HG02870 (cell line): ENCODE results near the gene NFIX.

Source experiments
- ATAC-seq: cut with Tn5 transposase; IDR thresholded peaks from one replicate; pipeline ENCODE4 v1.9.1; 2021; ENCODE audit warnings: mild to moderate bottlenecking, moderate library complexity; ENCODE audit not compliant: unreplicated experiment

Gene NFIX

DNA sequence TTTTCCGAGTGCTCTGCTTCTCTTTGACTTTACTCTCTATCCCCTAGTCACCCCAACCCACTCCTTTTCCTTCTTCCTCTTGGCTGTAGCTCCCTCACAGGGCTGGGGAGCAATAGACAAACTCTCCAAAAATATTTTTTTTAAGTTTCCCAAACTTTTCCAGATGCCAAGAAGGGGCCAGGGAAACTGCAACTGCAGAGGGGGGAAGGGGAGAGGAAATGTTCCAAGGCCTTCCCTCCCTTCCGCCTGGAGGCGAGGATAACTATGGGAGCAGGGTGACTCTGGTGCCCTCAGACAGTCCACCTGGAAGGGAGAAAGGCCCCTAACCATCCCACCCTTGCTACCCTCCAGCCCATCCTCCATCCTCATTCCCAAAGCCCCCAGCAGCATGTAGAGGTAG is 58.0 kb downstream of the NFIX start:
- ATAC-seq: no peak

- no peak for ATAC-seq
Observed at GRCh38 chr19:13053761-13054625, 58.7 kb downstream of the NFIX start.

GRCh38 chr19:13054626-13055212 is 59.4 kb downstream of the NFIX start:
- ATAC-seq: no peak

- ATAC-seq: no peak
Observed at GRCh38 chr19:13055213-13056051, 60.2 kb downstream of the NFIX start.

DNA sequence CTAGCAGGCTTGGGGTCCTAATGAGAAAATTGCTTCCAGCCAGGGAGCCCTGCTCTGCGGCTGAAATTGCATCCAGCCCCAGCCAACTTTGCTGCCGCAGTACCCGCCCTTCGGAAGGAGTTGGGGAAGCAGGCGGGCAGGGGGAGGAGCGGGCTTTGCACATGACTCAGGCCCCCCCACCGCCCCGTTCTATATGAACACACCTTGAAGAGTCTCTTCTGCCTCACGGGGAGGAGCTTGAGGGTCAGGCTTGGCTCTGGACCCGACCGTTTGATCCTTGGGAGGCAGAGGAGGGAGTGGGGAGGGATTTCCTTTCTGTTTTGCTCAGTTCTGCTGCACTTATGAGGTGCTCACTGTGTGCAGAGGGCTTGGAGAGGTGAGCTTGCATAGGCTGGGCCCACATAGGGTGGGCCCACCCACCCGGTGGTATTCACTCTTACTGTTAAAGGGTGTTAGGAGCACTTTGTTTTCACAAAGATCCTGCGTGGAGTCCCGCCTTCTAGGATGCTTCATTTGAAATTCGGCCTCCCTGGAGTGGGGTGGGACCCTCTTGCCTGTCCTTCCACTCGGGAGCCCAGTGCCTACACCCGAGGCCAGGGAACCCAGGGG is 60.9 kb downstream of the NFIX start:
- ATAC-seq: no peak

DNA sequence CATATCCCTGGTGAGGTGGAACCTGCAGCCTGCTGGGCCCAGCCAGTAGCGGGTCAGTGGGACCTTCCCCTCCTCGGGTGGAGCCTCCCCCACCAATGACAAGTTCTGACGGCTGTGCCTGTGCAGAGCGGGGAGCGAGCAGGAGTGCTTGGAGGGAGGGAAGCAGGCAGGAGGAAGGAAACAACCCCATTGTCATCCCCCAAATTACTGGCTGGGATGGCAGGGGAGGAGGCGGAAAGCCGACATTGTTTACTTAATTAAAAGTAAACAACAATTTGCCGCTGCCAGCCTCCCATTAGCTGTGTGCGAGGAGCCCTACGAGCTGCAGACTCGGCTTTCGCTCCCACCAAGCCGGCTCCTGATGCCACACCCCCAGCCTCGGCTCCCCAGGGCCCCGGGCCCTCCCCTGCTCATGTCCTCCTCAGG is 61.9 kb downstream of the NFIX start:
- no peak for ATAC-seq

GRCh38 chr19:13057744-13058143 is 62.5 kb downstream of the NFIX start:
- ATAC-seq: no peak

- no peak for ATAC-seq
Observed at GRCh38 chr19:13058951-13059660, 63.8 kb downstream of the NFIX start.

DNA sequence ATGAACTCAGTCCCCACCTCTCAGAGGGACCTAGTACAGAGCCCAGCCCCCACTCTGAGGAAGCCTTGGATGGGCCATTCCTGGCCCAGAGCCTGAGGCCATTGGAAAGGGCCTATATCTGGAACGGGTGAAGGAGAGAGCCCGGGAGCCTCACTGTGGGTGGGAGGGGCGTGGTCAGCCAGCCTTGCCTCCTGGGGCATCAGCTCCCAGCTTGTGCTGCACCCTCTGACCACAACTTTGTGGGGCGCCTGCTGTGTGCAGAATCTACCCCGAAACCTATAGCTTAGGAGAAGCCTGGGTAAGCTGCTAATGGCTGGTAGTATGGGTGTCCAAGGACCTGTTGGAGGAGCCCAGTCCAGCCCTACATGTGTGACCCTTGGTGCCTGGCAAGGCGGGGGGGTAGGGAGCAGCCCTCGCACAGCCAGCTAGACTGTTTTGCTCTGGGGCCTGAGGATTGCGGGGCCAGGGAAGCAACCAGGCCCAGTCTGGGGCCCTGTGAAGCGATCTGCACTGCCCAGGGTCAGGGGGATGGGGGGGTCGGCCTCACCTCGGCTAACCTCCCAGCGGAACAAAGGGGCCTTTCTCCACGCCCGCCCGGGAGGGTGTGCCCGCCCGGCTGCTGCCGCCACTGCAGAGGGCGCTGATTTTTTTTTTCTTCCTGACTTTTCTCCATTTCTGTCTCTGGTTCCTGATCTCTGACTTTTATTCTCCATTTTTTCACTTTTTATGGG is 65.1 kb downstream of the NFIX start:
- ATAC-seq: no peak

GRCh38 chr19:13060964-13061927 is 66.0 kb downstream of the NFIX start:
- no peak for ATAC-seq

DNA sequence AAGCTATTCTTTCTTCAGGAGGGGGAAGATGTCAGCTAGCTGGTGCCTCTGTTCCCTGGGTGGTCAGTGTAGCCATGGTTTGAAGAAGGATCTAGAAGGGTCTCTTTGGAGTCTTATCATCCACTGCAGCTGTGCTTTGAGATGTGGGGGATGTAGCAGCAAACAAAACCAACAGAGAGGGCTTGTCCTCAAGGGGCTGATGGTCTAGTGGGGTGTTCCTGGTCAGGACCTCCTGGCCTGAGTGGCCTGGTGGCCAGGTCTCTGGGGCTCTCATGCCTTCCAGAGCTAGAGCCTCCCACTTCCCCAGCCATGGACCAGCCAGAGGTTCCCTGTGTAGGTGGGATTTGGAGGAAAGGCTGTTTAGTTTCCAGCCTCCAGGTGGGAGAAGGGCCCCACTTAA is 67.0 kb downstream of the NFIX start:
- no peak for ATAC-seq

DNA sequence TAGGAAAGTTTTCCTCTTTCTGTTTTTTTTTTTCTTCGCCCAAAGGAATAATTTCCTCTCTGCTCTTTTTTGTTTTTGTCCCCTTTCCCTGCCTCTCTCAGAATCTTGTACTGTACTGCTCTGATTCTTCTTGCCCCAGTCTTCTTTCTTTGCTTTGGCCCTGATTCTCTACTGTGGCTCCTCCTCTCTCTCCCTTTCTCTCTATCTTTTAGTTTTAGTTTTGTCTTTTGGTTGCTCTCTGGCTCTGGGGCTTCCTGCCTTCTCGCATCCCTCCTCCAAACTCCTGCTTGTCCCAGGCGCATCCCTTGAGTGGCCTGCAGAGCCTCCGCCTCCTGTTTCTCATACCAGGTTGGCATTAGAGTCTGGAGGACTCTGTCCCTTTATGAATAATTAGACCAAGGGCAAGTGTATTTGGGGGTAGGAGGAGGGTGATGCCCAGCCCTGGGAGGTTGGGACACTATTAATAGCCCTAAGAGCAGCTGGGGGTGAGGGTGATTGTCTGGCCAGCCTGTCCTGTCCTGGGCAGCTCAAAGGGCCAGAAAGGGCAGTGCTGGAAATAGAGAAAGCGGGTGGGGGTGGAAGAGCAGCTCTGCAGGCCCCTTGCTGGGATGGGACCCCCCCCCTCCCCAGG is 68.3 kb downstream of the NFIX start:
- no peak for ATAC-seq

DNA sequence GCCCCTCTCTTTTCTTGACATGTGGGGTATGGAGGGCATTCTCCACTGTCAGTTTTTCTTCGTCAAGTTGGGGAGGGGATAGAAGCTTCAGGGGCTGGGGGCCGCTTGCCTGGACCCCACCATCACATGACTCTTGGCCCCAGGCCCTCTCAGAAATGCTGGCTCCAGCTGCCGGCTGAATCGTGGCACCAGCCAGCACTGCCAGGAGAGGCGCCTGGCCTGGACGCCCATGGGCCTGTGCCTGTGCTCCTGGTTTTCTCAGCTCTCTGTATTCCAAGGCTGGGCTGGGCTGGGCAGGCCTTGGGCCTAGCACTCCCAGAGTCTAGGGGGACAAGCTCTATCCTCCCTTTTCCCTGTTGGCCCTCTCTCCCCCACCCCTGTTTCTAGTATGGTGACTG is 68.8 kb downstream of the NFIX start:
- no peak for ATAC-seq

DNA sequence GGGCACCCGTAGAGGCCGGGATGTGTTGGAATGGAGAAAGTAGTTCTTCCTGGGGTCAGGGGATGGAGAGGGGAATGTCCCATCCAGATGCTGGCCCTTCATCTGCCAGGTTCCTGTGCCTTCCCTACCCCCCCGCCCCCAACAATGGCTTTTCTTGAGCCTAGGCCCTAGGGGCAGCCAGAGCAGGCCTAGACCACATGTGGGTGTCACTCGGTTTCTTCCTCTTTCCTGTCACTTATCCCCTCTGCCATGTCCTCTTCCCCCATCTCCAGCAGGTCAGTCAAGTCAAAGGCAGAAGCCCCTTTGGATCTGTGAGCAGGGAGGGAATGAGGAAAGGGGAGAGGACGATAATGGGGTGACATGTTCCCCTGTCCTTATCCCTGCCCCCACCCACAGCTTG is 71.0 kb downstream of the NFIX start:
- no peak for ATAC-seq

- ATAC-seq: no peak
Observed at GRCh38 chr19:13066933-13067807, 71.9 kb downstream of the NFIX start.

DNA sequence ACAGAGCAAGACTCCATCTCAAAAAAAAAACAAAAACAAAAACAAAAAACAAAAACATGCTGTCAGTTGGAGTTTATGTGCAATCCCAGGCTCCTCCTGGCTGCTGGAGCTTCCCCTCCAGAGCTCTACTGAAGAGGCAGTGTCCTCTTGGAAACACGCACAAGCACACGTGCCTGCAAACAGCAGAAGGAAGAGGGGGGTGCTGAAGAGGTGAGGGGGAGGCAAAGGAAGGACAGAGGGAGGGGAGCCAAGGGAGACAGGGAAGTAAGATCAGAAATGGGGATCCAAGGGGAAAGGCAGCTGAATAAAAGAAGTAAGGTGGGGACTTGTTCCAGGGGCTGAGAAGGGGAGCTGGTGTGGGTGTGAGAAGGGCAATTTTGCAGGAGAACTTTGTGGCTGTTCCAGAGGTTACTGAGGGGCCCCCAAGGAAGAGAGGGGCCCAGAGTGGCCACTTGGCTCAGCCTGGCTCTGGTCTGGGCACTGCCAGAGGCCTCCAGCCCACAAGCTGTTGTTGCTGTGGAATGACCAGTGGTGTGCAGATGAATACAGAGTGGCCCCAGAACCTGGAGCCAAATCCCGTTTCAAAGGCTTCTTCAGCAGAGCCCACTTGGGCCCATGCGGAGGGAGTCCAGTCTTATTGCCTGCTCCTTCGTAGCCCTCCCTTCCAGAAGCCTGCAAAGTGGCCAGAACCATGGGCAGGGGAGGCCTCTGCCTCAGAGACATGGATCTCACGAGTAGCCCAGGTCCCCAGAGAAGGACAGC is 73.0 kb downstream of the NFIX start:
- no peak for ATAC-seq
